Fibroblast of mammary gland (primary cell): Measurements from ENCODE around the gene MAP4K2.

Experiments
- DNase-seq: peaks from one replicate; pipeline ENCODE4 v3.0.0-alpha.2; 2010; ENCODE audit warnings: low read depth
- H3K4me3 ChIP-seq: 2 replicates; pipeline ENCODE4 v1.5.1; 2011; ENCODE audit warnings: low read depth, mild to moderate bottlenecking, low read length, moderate library complexity; ENCODE audit not compliant: control insufficient read depth
- CTCF ChIP-seq: conservative IDR thresholded peaks from 2 replicates; pipeline ENCODE4 v1.5.1; 2011; ENCODE audit warnings: low read depth, low read length, inconsistent platforms; ENCODE audit not compliant: control insufficient read depth, insufficient read depth

MAP4K2 gene

GRCh38 chr11:64809781-64810241 lies 6.8 kb upstream of the MAP4K2 start:
- DNase-seq = no peak
- TF ChIP-seq CTCF = no peak
- peak overlapping the region; percentile 91 for H3K4me3 ChIP-seq

- no peak overlapping the region for H3K4me3 ChIP-seq
- no peak for DNase-seq
- TF ChIP-seq CTCF = no peak
Observed at GRCh38 chr11:64805481-64805880, 2.5 kb upstream of the MAP4K2 start.

- no peak overlapping the region for H3K4me3 ChIP-seq
- no peak for TF ChIP-seq CTCF
- no peak for DNase-seq
Observed at GRCh38 chr11:64804346-64805210, 1.6 kb upstream of the MAP4K2 start.

GRCh38 chr11:64803846-64804345 lies 882 bp upstream of the MAP4K2 start:
- TF ChIP-seq CTCF = no peak
- peak overlapping the region; percentile 51 for H3K4me3 ChIP-seq
- no peak for DNase-seq

GRCh38 chr11:64802370-64803157 lies 450 bp downstream of the MAP4K2 start:
- TF ChIP-seq CTCF = no peak
- peak overlapping the region; percentile 38 for H3K4me3 ChIP-seq
- no peak for DNase-seq

- no peak for DNase-seq
- no peak overlapping the region for H3K4me3 ChIP-seq
- TF ChIP-seq CTCF = no peak
Observed at GRCh38 chr11:64801561-64802369, 1.2 kb downstream of the MAP4K2 start.
